Stimulated activated naive B cell treated with anti-CD40 and anti-IgM and Interleukin-4, amounts not matched to agents 10 μg/mL and 1 μg/mL and 100 μg/mL, for 72 hours (primary cell): ENCODE data around the gene FAM83C.

Experiments used
- ATAC-seq, 2 donors: fragments of 150-1000 bp; cut with Tn5 transposase; replicated peaks; 2 replicates each; pipeline ENCODE4 v1.10.0; 2021; ENCODE audit warnings: moderate library complexity in 1 of 2
- DNase-seq: peaks from one replicate; pipeline ENCODE4 v3.0.0; 2021
- H3K27ac Mint-ChIP-seq: one replicate; pipeline ENCODE4 v1.8.0; 2022; ENCODE audit warnings: mild to moderate bottlenecking, mixed read lengths
- H3K27me3 Mint-ChIP-seq, 2 donors: one replicate each; pipeline ENCODE4 v1.8.0; 2022; ENCODE audit warnings: mixed read lengths in 2 of 2
- H3K36me3 Mint-ChIP-seq, 2 donors: one replicate each; pipeline ENCODE4 v1.8.0; 2022; ENCODE audit warnings: mixed read lengths in 2 of 2, mild to moderate bottlenecking in 1 of 2
- H3K4me1 Mint-ChIP-seq, 2 donors: one replicate each; pipeline ENCODE4 v1.8.0; 2022; ENCODE audit warnings: mixed read lengths in 2 of 2, mild to moderate bottlenecking in 1 of 2
- H3K4me3 Mint-ChIP-seq, 2 donors: one replicate each; pipeline ENCODE4 v1.8.0; 2022; ENCODE audit warnings: mild to moderate bottlenecking in 2 of 2, mixed read lengths in 2 of 2, moderate library complexity in 1 of 2
- H3K9me3 Mint-ChIP-seq, 2 donors: one replicate each; pipeline ENCODE4 v1.8.0; 2022; ENCODE audit warnings: mixed read lengths in 2 of 2, mild to moderate bottlenecking in 1 of 2

FAM83C gene

DNA sequence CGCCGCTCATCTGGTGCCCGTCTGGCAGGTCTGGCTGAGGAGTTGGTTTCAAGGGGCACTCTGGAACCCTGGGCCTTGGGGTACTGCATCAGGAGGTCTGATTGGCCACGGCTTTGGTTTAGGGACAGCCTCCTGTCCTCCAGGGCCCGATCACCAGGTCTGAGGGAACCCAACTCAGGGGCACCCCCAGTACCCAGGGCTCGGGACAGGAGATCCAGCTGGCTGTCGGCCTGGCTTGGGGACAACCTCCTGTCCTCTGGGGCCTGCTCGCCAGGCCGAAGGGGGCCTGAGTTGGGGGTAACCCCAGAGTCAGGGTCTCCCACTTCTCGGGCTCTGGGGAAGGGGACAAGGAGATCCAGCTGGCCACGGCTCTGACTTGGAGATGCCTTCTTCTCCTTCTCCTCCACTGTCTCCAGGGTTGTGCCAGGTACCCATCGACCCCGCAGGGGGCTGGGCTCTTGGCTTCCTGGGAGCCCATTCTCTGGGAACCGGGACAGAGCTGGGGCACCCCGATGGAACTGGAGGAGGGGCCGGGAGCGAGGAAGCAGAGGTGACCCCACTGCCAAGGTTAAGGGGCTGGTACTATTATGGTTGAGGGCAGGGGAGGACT, 5.2 kb downstream of the FAM83C start:
- DNase-seq (no peak), ATAC-seq (no peak)
- Mint-ChIP-seq H3K27ac (no peak overlapping the region), H3K36me3 (peaks cover 3 to 13% of the 10 kb centered on the region in 2 donors), H3K27me3 (peaks cover 5 to 11% of the 10 kb centered on the region in 2 donors), H3K4me1 (peaks cover 19 to 27% of the 10 kb centered on the region in 2 donors), H3K4me3 (no peak overlapping the region), H3K9me3 (no peaks in the 10 kb centered on the region)

GRCh38 chr20:35286077-35286898, 5.9 kb downstream of the FAM83C start:
- ATAC-seq (no peak), DNase-seq (no peak)
- peaks cover 4 to 13% of the 10 kb centered on the region in 2 donors for H3K36me3 Mint-ChIP-seq
- H3K27ac Mint-ChIP-seq, result peak overlapping the region; percentile 11
- H3K27me3 Mint-ChIP-seq, result peaks cover 5 to 9% of the 10 kb centered on the region in 2 donors
- H3K9me3 Mint-ChIP-seq, result no peaks in the 10 kb centered on the region
- peaks cover 19 to 27% of the 10 kb centered on the region in 2 donors for H3K4me1 Mint-ChIP-seq
- H3K4me3 Mint-ChIP-seq, result peak overlapping the region; percentile 43 to 87

DNA sequence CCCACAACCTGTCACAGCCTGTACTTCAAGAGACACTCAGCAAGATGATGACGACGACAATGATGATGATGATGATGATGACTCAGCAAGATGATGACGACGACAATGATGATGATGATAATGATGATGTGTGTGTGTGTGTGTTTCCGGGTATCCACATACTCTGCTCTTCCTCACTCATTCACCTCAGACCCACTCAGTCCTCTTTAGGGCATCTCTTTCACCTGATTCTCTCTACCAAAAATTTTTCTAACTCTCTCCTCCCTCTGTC, 6.5 kb downstream of the FAM83C start:
- Mint-ChIP-seq H3K4me3 (peak overlapping the region; percentile 85 to 87), H3K4me1 (peaks cover 19 to 27% of the 10 kb centered on the region in 2 donors), H3K36me3 (peaks cover 4 to 14% of the 10 kb centered on the region in 2 donors), H3K27ac (peak overlapping the region; percentile 11), H3K27me3 (peaks cover 0 to 5% of the 10 kb centered on the region in 2 donors), H3K9me3 (no peaks in the 10 kb centered on the region)
- ATAC-seq, result no peak
- DNase-seq, result no peak

- Mint-ChIP-seq H3K36me3 (peaks cover 9 to 19% of the 10 kb centered on the region in 2 donors), H3K4me3 (peak overlapping the region; percentile 85 to 87), H3K27ac (peak overlapping the region; percentile 87), H3K9me3 (no peaks in the 10 kb centered on the region), H3K27me3 (peaks cover 0 to 5% of the 10 kb centered on the region in 2 donors), H3K4me1 (peaks cover 22 to 30% of the 10 kb centered on the region in 2 donors)
- DNase-seq (no peak), ATAC-seq (no peak)
These were observed 7.0 kb downstream of the FAM83C start for GRCh38 chr20:35284992-35285805.

DNA sequence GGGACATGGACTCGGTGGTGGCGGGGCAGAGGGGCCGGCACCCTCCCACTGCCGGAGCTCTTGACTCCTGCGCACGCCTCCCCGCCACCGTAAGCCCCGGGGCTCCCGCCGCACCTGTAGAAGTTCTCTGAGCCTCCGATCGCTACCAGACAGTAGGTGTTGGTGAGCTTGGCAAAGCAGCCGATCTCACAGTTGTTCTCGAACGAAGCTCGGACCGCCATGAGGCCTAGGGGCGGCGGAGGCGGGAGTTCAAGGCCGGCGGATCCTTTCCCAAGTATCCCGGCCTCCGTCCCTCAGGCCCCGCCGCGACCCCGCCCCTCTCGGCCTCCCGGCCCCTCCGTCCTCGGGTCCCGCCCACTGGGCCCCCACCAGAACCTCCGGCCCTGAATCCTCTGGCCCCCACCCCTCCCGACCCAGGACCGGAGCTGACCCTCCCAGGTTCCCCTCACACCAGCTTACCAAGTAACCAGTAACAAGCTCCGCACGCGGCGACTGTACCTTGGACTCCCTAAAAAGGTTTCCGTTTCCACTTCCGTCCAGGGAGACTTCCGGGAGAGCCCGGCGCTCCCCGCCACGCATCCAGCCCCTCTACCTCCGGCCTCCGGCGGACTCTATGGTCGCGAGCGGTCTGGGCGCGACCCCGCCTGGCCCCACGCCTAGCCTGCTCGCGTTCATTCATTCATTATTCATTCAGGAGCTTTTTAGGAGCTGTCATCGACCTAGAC, 7.8 kb downstream of the FAM83C start, which contains the start of gene EIF6:
Gene EIF6 (minus strand): TSS at position 506 of the 725 bp plus-strand sequence. CDS start 285 bp downstream, at position 221.
- H3K27me3 Mint-ChIP-seq, result no peaks in the 10 kb centered on the region
- H3K4me1 Mint-ChIP-seq, result peaks cover 30 to 38% of the 10 kb centered on the region in 2 donors
- no peaks in the 10 kb centered on the region for H3K9me3 Mint-ChIP-seq
- ATAC-seq (peak; percentile 93 to 95), DNase-seq (peak; percentile 85)
- peak within 1 kb of the TSS; percentile 87 for H3K27ac Mint-ChIP-seq
- peaks cover 17 to 26% of the 10 kb centered on the region in 2 donors for H3K36me3 Mint-ChIP-seq
- peak within 1 kb of the TSS; percentile 85 to 87 for H3K4me3 Mint-ChIP-seq

GRCh38 chr20:35283441-35284266, 8.6 kb downstream of the FAM83C start:
- H3K27me3 Mint-ChIP-seq, result no peaks in the 10 kb centered on the region
- H3K9me3 Mint-ChIP-seq, result no peaks in the 10 kb centered on the region
- H3K4me3 Mint-ChIP-seq, result peak overlapping the region; percentile 85 to 87
- H3K27ac Mint-ChIP-seq, result peak overlapping the region; percentile 87
- H3K4me1 Mint-ChIP-seq, result peaks cover 32 to 41% of the 10 kb centered on the region in 2 donors
- DNase-seq (no peak), ATAC-seq (peak; percentile 33 to 56)
- peaks cover 24 to 34% of the 10 kb centered on the region in 2 donors for H3K36me3 Mint-ChIP-seq

DNA sequence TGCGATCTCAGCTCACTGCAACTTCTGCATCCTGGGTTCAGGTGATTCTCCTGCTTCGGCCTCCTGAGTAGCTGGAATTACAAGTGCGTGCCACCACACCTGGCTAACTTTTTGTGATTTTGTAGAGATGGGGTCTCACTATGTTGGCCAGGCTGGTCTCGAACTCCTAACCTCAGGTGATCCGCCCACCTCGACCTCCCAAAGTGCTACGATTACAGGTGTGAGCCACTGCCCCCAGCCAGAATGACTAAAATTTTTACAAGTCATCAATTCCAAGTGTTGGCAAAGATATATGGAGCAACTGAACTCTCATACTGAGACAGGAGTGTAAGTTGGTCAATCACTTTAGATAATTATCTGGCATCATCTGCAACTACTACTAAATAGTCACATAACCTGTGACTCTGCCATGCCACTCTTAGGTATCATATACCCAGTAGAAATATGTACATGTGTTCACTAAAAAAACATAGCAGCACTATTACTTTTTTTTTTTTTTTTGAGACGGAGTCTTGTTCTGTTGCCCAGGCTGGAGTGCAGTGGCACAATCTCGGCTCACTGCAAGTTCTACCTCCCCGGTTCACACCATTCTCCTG, 10.6 kb downstream of the FAM83C start:
- H3K27ac Mint-ChIP-seq, result no peak overlapping the region
- H3K36me3 Mint-ChIP-seq, result peaks cover 36 to 49% of the 10 kb centered on the region in 2 donors
- DNase-seq (no peak), ATAC-seq (no peak)
- H3K4me3 Mint-ChIP-seq, result no peak overlapping the region
- no peaks in the 10 kb centered on the region for H3K9me3 Mint-ChIP-seq
- H3K4me1 Mint-ChIP-seq, result peaks cover 38 to 49% of the 10 kb centered on the region in 2 donors
- H3K27me3 Mint-ChIP-seq, result no peaks in the 10 kb centered on the region

DNA sequence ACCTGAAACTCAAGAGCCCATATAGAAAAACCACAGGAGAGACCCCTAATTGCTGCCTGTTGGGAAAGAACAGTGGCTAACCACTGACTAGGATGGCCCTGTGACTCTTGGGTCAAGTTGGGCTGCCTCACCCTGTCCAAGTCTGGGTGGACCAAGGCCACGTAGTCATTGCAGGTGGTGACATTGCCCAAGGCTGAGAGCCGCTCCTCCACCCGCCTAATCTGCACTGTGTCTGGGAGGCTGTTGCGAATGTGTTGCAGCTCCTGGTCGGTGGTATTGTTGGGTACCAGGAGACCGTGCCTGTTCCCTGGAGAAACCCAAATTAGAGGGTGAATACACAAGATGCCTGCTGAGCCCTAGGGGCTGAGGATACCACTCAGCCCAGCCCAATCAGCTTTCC, 11.7 kb downstream of the FAM83C start:
- Mint-ChIP-seq H3K9me3 (no peaks in the 10 kb centered on the region), H3K4me3 (no peak overlapping the region), H3K27me3 (no peaks in the 10 kb centered on the region), H3K36me3 (peaks cover 36 to 52% of the 10 kb centered on the region in 2 donors), H3K4me1 (peaks cover 38 to 49% of the 10 kb centered on the region in 2 donors), H3K27ac (peak overlapping the region; percentile 70)
- ATAC-seq (no peak), DNase-seq (no peak)

- H3K36me3 Mint-ChIP-seq, result peaks cover 36 to 52% of the 10 kb centered on the region in 2 donors
- DNase-seq (no peak), ATAC-seq (no peak)
- H3K27ac Mint-ChIP-seq, result peak overlapping the region; percentile 70
- H3K27me3 Mint-ChIP-seq, result no peaks in the 10 kb centered on the region
- peaks cover 32 to 40% of the 10 kb centered on the region in 2 donors for H3K4me1 Mint-ChIP-seq
- H3K9me3 Mint-ChIP-seq, result no peaks in the 10 kb centered on the region
- no peak overlapping the region for H3K4me3 Mint-ChIP-seq
These were observed 12.6 kb downstream of the FAM83C start for GRCh38 chr20:35279533-35280174.

GRCh38 chr20:35279040-35279439, 13.2 kb downstream of the FAM83C start:
- DNase-seq (no peak), ATAC-seq (no peak)
- Mint-ChIP-seq H3K27me3 (no peaks in the 10 kb centered on the region), H3K4me1 (peaks cover 32 to 41% of the 10 kb centered on the region in 2 donors), H3K9me3 (no peaks in the 10 kb centered on the region), H3K4me3 (no peak overlapping the region), H3K27ac (peak overlapping the region; percentile 93), H3K36me3 (peaks cover 38 to 54% of the 10 kb centered on the region in 2 donors)

DNA sequence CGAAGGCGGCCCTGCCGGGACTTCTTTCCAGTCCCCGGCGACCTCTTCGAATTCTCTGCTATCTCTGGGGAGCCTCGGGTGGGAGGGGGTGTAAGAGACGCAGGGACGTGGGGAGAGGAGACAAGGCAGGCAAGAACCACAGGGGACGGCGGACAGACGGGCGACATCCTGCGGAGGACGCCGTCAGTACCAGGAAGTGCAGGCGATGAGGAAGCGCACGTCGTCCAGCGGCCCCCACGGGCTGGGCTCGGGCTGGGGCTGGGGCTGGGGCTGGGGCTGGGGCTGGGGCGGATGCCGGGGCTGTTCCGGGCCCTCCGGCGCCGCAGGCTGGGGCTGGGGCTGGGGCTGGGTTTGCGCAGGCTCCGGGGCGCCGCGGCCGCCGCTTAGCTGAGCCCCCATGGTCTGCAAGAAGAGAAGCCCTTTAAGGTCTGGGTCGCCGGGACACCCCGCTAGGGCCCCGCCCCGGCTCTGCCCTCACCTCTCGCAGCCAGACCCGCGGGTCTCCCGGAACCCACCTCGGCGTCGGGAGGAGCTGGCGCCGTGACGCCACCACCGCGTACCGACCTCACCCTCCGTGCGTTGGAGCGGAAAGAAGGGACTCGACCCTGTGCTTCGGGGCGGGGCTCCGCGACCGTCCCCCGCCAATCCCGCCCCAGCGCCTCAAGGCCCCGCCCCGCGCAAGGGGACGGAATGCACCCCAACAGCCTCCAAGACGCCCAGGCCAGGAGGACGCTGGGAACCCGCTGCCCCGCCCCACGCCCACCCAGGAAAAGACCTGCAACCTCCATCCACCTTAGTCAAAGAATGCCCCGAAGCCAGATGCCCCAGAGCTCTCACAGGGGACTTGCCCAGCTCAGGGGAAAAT, 14.5 kb downstream of the FAM83C start, which contains the start of gene MMP24OS:
Gene MMP24OS (minus strand): TSS at position 592 of the 865 bp plus-strand sequence. CDS start 193 bp downstream, at position 399.
- peak; percentile 88 for DNase-seq
- ATAC-seq, result peak; percentile 90 to 91
- H3K27ac Mint-ChIP-seq, result peak within 1 kb of the TSS; percentile 97
- no peaks in the 10 kb centered on the region for H3K27me3 Mint-ChIP-seq
- no peaks in the 10 kb centered on the region for H3K9me3 Mint-ChIP-seq
- peak within 1 kb of the TSS; percentile 82 to 91 for H3K4me3 Mint-ChIP-seq
- peaks cover 45 to 56% of the 10 kb centered on the region in 2 donors for H3K36me3 Mint-ChIP-seq
- H3K4me1 Mint-ChIP-seq, result peaks cover 28 to 39% of the 10 kb centered on the region in 2 donors
